HepG2 (cell line): Measurements from ENCODE around the gene BMERB1. TPM values are rescaled to one million over a fixed set of nuclear protein-coding genes. Genes with fewer than 3 reads are reported as not detected.

ENCODE experiments used
- AGO2 ChIP-seq: fragments of 200-400 bp; formaldehyde crosslinking; optimal IDR thresholded peaks from 2 replicates; pipeline ENCODE3; 2017; ENCODE audit warnings: mild to moderate bottlenecking, low read depth, low read length, moderate library complexity
- ATF2 ChIP-seq: sonication (generic); formaldehyde crosslinking; IDR thresholded peaks from 2 replicates; pipeline ENCODE4 v1.4.0; 2020; ENCODE audit warnings: missing genetic modification reagents
- ELK4 ChIP-seq: sonication (generic); formaldehyde crosslinking; IDR thresholded peaks from 2 replicates; pipeline ENCODE4 v1.9.0; 2021; ENCODE audit warnings: missing genetic modification reagents, borderline replicate concordance
- FOXO4 ChIP-seq: sonication (generic); formaldehyde crosslinking; conservative IDR thresholded peaks from 2 replicates; pipeline ENCODE4 v1.8.1; 2023; ENCODE audit warnings: missing genetic modification reagents
- HOXA3 ChIP-seq: sonication (generic); formaldehyde crosslinking; IDR thresholded peaks from 2 replicates; pipeline ENCODE4 v1.5.0; 2020; ENCODE audit warnings: missing genetic modification reagents
- SIX4 ChIP-seq: sonication (generic); formaldehyde crosslinking; IDR thresholded peaks from 2 replicates; pipeline ENCODE4 v1.4.0; 2020; ENCODE audit warnings: missing genetic modification reagents
- ZNF335 ChIP-seq: sonication (generic); formaldehyde crosslinking; IDR thresholded peaks from 2 replicates; pipeline ENCODE4 v1.4.0; 2020; ENCODE audit warnings: missing genetic modification reagents
- polyA plus RNA-seq, 8 experiments: library from polyadenylated mRNA; depleted of rRNA in 3 of 8; stranded (reverse) in 7 of 8; unstranded in 1 of 8; fragments of >200 nt; fragmentation: Illumina TruSeq in 4 of 8; extraction: Trizol in 4 of 8; gene quantifications; 2 replicates each; pipeline versions ENCODE4 v1.2.1 to v1.2.3, GENCODE V29; 2011 to 2016; ENCODE audit warnings: low read depth in 4 of 8, missing spikeins in 1 of 8, mixed read lengths in 1 of 8; ENCODE audit not compliant: insufficient read depth in 1 of 8
- total RNA-seq, 5 experiments: library from RNA; depleted of rRNA; stranded (reverse); fragments of >200 nt; fragmentation: Illumina TruSeq; extraction: Trizol; gene quantifications; 2 replicates each; pipeline ENCODE4 v1.2.3, GENCODE V29; 2016; ENCODE audit warnings: low read depth in 1 of 5

The BMERB1 gene
- total and polyA plus RNA-seq, 2 of the 13 experiments (the other 11 are each of a cell fraction or from before 2014, with no cell fraction given) = 1.4 TPM

GRCh38 chr16:15576960-15577958 lies 142.9 kb downstream of the BMERB1 start (continued):
- no peak for TF ChIP-seq ELK4
- TF ChIP-seq FOXO4 (CRISPR knock-in tag) = 0 out of 2 replicates have a peak, but pooled peaks have one; percentile 48
- no peak for TF ChIP-seq ZNF335 (CRISPR knock-in tag)
- TF ChIP-seq AGO2 = no peak
- no peak for TF ChIP-seq ATF2 (CRISPR knock-in tag)
- no peak for TF ChIP-seq SIX4 (CRISPR knock-in tag)
- peak; percentile 48; the same call in 1 of the 2 replicates for TF ChIP-seq HOXA3 (CRISPR knock-in tag)
